AG10803 (cell line): ENCODE results near the gene THAP4.
A peak's percentile ranks its signal among the peaks of the same experiment; 100 is the strongest.

ENCODE experiments used
- DNase-seq: peaks from one replicate; pipeline ENCODE4 v3.0.0; 2010; ENCODE audit warnings: low read depth
- H3K4me3 ChIP-seq: 2 replicates; pipeline ENCODE4 v1.5.1; 2011; ENCODE audit warnings: mild to moderate bottlenecking, low read length, control low read depth
- TF ChIP-seq, protein P1 (sequence below): conservative IDR thresholded peaks from 2 replicates; pipeline ENCODE4 v1.5.1; 2011; ENCODE audit warnings: mild to moderate bottlenecking, low read length, control low read depth, inconsistent platforms

Gene THAP4

DNA sequence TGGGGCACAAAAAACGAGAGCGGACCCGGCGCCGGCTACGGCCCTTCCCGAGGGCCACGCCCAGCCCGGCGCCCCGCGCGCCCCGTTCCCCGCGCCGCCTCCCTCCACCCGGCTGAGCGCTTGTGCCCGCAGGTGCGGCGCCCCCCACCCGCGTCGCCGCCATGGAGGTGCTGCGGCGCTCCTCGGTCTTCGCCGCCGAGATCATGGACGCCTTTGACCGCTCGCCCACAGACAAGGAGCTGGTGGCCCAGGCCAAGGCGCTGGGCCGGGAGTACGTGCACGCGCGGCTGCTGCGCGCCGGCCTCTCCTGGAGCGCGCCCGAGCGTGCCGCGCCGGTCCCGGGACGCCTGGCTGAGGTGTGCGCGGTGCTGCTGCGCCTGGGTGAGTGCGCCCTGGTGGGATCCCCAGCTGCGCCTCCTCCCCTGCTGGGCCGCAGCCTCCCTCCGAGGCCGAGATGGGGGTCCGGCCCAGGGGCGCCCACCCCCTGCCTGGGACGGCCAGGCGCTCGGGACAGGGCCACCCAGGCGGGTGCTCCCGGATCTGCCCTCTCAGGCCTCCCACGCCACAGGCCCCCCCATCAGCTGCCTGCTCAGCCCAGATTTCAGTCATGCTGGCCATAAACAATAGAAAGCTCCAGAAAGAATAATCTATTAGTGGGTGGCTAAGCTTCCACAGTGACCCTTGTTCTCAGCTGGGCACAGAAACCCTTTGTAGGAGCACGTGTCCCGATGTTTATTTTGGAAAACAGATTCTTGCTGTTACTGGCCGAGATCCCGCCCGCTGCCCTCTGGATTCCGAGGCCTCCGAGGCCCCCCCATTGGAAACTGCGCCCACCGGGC, 77.4 kb downstream of the THAP4 start:
- DNase-seq: peak; percentile 42
- H3K4me3 ChIP-seq: peak overlapping the region; percentile 63
- TF ChIP-seq, protein P1, sequence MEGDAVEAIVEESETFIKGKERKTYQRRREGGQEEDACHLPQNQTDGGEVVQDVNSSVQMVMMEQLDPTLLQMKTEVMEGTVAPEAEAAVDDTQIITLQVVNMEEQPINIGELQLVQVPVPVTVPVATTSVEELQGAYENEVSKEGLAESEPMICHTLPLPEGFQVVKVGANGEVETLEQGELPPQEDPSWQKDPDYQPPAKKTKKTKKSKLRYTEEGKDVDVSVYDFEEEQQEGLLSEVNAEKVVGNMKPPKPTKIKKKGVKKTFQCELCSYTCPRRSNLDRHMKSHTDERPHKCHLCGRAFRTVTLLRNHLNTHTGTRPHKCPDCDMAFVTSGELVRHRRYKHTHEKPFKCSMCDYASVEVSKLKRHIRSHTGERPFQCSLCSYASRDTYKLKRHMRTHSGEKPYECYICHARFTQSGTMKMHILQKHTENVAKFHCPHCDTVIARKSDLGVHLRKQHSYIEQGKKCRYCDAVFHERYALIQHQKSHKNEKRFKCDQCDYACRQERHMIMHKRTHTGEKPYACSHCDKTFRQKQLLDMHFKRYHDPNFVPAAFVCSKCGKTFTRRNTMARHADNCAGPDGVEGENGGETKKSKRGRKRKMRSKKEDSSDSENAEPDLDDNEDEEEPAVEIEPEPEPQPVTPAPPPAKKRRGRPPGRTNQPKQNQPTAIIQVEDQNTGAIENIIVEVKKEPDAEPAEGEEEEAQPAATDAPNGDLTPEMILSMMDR: no peak

DNA sequence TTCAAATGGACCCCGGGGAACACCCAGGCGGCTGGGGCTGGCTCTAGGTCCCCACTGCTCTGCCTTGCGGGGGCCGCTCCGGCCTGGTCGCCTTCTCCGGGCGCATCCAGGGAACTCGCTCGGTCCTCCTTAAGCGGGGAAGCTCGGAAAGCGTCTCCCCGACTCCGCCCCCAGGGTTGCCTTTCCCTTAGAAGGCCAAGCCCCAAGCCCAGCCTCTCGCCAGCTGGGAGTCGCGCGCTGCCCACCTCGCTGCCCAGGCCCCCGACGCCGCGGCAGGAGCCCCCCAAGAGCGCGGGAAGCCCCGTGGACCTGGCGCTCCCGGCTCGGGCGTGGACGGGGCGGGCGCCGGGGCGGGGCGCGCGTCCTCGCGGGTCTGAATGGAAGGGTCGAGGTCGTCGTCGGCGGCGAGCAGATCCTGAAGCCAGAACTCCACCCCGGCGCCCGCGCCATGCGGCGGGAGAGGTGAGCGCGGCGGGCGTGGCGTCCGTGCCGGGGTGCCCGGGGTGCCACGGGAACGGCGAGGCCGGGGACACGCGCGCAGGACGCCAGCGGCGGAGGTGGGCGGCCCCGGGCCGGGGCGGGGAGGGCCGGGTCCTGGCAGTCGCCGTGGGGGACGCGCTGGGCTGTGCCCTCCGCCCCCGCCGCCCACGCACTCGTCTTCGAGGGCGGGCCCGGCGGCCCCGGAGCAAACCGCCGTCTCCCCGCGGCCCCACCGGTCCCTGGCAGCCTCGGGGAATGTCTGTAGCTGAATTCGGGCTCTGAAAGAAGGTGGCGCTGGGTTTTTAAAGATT, 78.2 kb downstream of the THAP4 start, which contains the start of gene BOK:
Gene BOK (plus strand): TSS at position 214 of the 791 bp plus-strand sequence. CDS start 739 bp downstream, outside the sequence.
- TF ChIP-seq, protein P1: no peak
- DNase-seq: peak; percentile 76
- peak within 1 kb of the TSS; percentile 63 for H3K4me3 ChIP-seq

DNA sequence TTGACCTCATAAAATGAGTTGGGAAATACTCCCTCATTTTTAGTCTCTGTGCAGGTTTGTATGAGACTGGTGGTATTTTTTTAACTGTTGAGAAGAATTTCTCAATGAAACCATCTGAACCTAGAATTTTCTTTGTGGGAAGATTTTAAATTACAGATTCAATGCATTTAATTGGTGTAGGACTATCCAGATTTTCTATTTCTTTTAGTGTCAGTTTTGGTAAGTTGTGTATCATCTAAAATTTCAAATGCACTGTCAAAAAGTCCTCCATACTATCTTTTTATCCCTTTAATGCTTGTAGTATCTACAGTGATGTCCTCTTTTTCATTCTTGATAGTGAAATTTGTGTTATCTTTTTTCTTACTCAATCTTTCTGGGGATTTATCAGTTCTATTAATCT, 80.2 kb downstream of the THAP4 start:
- TF ChIP-seq, protein P1: no peak
- no peak overlapping the region for H3K4me3 ChIP-seq
- no peak for DNase-seq

DNA sequence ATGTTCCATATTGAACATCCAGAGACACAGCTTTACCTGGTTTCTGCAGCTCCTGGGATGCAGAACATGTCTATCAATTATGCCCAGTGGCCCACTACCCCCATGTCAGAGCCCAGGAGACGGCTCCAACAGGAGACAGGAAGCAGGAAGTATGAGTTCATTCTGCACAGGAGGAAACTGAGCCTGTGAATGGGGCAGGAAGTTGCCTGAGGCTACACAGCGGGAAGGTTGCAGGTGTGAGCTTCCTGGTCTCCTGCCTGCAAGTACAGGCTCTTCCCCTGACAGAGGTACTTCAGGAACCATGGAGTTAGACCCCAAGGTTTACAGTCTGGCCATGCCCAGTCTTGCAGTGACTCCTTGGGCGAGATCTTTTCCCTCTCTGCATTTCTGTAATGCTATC, 81.2 kb downstream of the THAP4 start:
- no peak overlapping the region for H3K4me3 ChIP-seq
- TF ChIP-seq, protein P1: no peak
- DNase-seq: no peak

DNA sequence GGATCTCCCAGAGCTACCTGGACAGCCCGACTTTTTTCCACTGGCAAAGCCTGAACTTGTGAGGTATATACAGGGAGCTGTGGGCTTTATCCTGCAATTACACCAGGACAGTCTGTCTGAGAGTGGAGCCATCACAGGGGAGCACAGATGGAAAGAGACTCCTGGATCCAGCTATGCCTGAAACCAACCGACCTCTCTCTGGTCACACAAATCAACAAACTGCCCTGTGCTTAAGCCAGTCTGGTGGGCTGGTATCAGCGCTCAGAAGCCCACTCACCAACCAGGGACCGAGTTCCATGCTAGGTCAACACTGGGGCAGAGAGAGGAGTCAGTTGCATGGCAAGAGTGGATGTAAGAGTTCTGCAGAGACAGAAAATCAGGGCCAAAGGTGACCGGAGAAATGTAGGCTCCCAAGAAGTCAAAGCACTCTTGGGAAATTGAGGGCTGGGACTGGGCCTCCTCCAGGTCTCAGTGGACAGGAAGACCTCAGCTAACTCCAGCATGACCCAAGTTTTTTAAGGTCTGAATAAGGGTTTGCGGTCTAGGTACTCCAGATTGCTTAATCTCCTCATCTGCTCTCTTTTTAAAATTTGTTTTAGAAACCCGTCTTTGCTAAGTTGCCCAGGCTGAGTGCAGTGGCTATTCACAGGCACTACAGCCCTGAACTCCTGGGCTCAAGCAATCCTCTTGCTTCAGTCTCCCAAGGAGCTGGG, 82.2 kb downstream of the THAP4 start:
- DNase-seq: no peak
- no peak overlapping the region for H3K4me3 ChIP-seq
- TF ChIP-seq, protein P1: no peak

DNA sequence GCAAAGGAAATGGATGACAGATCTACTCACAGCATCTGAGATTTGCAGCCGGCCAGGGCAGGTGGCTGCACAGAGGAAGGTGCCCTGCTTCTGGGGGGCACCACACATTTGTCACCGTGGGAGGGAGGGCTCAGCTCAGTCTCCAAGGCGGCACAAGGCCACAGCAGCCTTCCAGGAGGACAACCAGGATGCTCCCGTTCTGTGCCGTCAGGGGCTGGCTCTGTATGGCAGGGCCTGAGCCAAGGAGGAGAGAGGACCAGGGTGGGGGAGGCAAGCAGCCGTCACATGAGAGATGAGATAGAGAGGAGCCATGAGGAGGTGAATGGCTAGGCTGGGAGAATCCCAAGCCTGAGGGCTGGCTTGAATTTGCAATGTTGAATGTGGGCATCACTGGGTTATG, 83.0 kb downstream of the THAP4 start:
- DNase-seq: no peak
- TF ChIP-seq, protein P1: no peak
- H3K4me3 ChIP-seq: no peak overlapping the region
